Ovary (tissue), 9 donors: Measurements from ENCODE around the gene ZIM2. TPM values are rescaled to one million over a fixed set of nuclear protein-coding genes. Genes with fewer than 3 reads are reported as not detected.
A peak's percentile ranks its signal among the peaks of the same experiment; 100 is the strongest.

ENCODE experiments used
- DNase-seq, 5 donors: peaks; one replicate each; pipeline ENCODE4 v3.0.0-alpha.2; 2019 to 2020
- H3K27ac ChIP-seq, 2 donors: fragments of 200-600 bp; one replicate each; pipeline versions ENCODE4 v1.5.1 to v1.8.0; 2019 to 2022
- H3K27me3 ChIP-seq: fragments of 200-600 bp; one replicate; pipeline ENCODE4 v1.8.0; 2022
- H3K36me3 ChIP-seq: fragments of 200-600 bp; sonication (generic); one replicate; pipeline ENCODE4 v1.5.1; 2019
- H3K4me1 ChIP-seq: one replicate; pipeline ENCODE4 v1.8.1; 2013; ENCODE audit warnings: mild to moderate bottlenecking, moderate library complexity; ENCODE audit not compliant: insufficient read depth
- H3K4me3 ChIP-seq: fragments of 200-600 bp; sonication (generic); one replicate; pipeline ENCODE4 v1.5.1; 2017
- H3K9me3 ChIP-seq, 2 donors: fragments of 200-600 bp in 1 of 2; sonication (generic) in 1 of 2; one replicate each; pipeline versions ENCODE4 v1.5.1 to v1.8.1; 2013 to 2019; ENCODE audit warnings: mild to moderate bottlenecking in 1 of 2, moderate library complexity in 1 of 2
- EP300 ChIP-seq: sonication (generic); formaldehyde crosslinking; IDR thresholded peaks from one replicate; pipeline ENCODE4 v1.6.1; 2017; ENCODE audit warnings: antibody characterized with exemption
- POLR2A ChIP-seq: fragments of 450-650 bp; IDR thresholded peaks from one replicate; pipeline ENCODE4 v1.6.1; 2017; ENCODE audit warnings: antibody characterized with exemption, mild to moderate bottlenecking, moderate library complexity
- WGBS, 3 donors: extraction: QIAGEN DNeasy Blood & Tissue Kit in 1 of 3; methylation state at CpG; one replicate each; pipeline versions ENCODE4 v1.1.5 to v1.1.7; 2013 to 2017; 5-methylcytosine and 5-hydroxymethylcytosine counted together
- intact Hi-C, 4 donors: fragments of 100-400 bp; cut with DNase I; formaldehyde crosslinking; loops; one replicate each; pipeline versions ENCODE4 v1.11.0 to v1.15.1; 2022 to 2023
- polyA plus RNA-seq, 2 donors: library from polyadenylated mRNA; stranded (reverse); fragments of 200-250 nt in 1 of 2; fragments of 350-450 nt in 1 of 2; fragmentation: Illumina TruSeq in 1 of 2; extraction: RNeasy Lipid Tissue Mini Kit (QIAGEN cat#74804) in 1 of 2; gene quantifications; one replicate each; pipeline ENCODE4 v1.2.3, GENCODE V29; 2013 to 2014
- total RNA-seq, 7 donors: library from RNA; depleted of rRNA in 2 of 7; stranded (reverse); fragments of >200 nt in 2 of 7; fragmentation: NEBNext Ultra II Directional in 3 of 7; extraction: Animal tissue kit (Norgen Biotek cat#: 25700) in 3 of 7; gene quantifications; one replicate each; pipeline versions ENCODE4 v1.1.0 to v1.2.4, GENCODE V29; 2016 to 2023
- TF ChIP-seq, protein P1 (sequence below), 3 donors: fragments of 450-650 bp in 2 of 3; fragments of 200-600 bp in 1 of 3; IDR thresholded peaks; one replicate each; pipeline versions ENCODE4 v1.5.1 to v1.8.0; 2016 to 2022; ENCODE audit warnings: antibody characterized with exemption in 3 of 3, mild to moderate bottlenecking in 1 of 3
- donor health status: DM: no; HTN: no; CAD: no; lungs with moderate emphysema.
- donor health status: DM: no; HTN: no; CAD: no.
- donor health status: Bipolar disorder and iron deficiency.
- donor health status: DM: yes; HTN: yes; CAD: no.
- donor health status: DM: no; HTN: no; CAD: no.
- donor health status: DM: yes; HTN: yes; CAD: no.

The ZIM2 gene
- total and polyA plus RNA-seq, 9 donors, result 2.2 to 34.2 (median 19.3) TPM

DNA sequence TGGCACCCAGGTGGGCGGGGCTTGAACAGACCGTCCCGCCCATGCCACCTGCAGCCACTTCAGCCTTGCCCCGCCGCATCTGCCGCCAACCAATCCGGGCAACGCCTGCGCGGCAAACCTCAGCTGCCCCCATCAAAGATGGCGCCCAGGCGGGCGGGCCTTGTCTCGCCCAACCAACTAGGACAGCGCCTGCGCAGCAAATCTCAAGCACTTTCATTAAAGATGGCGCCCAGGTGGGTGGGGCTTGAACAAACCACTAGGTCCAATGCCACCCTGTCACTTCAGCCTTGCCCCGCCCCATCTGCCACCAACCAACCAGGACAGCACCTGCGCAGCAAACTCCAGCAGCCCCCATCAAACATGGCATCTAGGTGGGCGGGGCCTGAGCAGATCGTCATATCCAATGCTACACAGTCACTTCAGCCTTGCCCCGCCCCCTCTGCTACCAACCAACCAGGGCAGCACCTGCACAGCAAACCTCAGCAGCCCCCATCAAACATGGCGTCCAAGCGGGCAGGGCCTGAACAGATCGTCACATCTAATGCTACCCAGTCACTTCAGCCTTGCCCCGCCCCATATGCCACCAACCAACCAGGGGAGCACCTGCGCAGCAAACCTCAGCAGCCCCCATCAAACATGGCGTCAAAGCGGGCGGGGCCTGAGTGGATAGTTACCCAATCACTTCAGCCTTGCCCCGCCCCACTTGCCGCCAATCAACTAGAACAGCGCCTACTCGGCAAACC lies 1.4 kb downstream of the ZIM2 start:
- Histone ChIP-seq H3K27ac (peak overlapping the region in 1 of 2 donors; percentile 90), H3K27me3 (no peaks in the 10 kb centered on the region), H3K9me3 (no peaks in the 10 kb centered on the region), H3K4me1 (peaks cover 2% of the 10 kb centered on the region), H3K36me3 (no peaks in the 10 kb centered on the region), H3K4me3 (peak overlapping the region; percentile 56)
- intact Hi-C loops, result loop anchor here in 2 of 4 donors (10.0 kb wide), 2 partner anchors 226 to 236 kb away; no protein-coding TSS in a partner anchor
- DNase-seq, result peak; percentile 91 to 99 (median 95)
- no peak for TF ChIP-seq POLR2A
- no peak for TF ChIP-seq EP300
- TF ChIP-seq, protein P1, sequence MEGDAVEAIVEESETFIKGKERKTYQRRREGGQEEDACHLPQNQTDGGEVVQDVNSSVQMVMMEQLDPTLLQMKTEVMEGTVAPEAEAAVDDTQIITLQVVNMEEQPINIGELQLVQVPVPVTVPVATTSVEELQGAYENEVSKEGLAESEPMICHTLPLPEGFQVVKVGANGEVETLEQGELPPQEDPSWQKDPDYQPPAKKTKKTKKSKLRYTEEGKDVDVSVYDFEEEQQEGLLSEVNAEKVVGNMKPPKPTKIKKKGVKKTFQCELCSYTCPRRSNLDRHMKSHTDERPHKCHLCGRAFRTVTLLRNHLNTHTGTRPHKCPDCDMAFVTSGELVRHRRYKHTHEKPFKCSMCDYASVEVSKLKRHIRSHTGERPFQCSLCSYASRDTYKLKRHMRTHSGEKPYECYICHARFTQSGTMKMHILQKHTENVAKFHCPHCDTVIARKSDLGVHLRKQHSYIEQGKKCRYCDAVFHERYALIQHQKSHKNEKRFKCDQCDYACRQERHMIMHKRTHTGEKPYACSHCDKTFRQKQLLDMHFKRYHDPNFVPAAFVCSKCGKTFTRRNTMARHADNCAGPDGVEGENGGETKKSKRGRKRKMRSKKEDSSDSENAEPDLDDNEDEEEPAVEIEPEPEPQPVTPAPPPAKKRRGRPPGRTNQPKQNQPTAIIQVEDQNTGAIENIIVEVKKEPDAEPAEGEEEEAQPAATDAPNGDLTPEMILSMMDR (IDR thresholded peaks at IDR 0.05), result no peak
- WGBS, 3 donors, result 48 to 62% (median 51%) methylated on average over 34 of the region's 34 CpGs

DNA sequence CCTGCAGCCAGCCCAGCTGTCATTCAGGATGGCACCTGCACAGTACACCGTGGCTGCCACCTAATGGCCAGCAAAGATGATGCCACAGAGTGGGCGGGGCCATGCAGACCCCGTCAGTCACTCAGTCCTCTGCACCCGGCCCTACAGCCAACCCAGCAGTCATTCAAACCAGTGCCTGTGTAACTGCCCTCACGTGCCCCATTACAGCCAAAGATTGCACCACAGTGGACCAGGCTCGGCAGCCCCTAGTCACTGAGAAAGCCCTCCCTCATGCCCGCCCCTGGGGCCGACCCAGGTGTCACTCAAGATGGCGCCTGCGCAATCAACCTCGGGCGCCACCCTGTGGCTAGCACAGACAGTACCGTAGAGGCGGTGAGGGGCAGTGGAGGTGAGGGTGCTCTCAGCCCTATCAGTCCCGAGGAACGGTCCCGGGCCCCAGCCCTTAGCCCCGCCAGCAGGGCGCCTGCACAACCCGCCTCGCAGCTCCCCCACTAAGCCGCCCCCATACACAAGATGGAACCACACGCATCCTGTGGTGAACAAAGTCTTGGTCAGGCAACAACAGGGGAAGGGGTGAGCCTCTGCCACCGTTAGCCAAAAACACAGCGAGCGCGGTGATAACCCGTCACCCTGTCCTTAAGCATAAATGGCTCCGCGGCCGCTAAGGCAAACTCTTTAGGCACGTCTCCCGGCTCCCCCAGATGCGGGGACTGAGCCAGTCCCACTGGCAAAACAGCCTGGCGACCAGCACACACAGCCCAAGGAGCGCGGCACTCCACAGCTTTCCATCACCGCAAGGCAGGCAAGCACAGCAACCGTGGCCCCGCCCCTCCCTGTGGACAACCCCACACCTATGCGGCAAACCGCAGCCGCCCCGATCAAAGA lies 2.3 kb downstream of the ZIM2 start:
- peak overlapping the region; percentile 0 to 90 for H3K27ac ChIP-seq
- H3K36me3 ChIP-seq, result no peaks in the 10 kb centered on the region
- WGBS, 3 donors, result 45 to 61% (median 47%) methylated on average over 44 of the region's 44 CpGs
- peaks cover 2% of the 10 kb centered on the region for H3K4me1 ChIP-seq
- no peaks in the 10 kb centered on the region for H3K9me3 ChIP-seq
- H3K4me3 ChIP-seq, result peak overlapping the region; percentile 56
- DNase-seq, result peak; percentile 57 to 78 (median 70)
- intact Hi-C loops, result loop anchor here in 2 of 4 donors (10.0 kb wide), 2 partner anchors 227 to 237 kb away; no protein-coding TSS in a partner anchor
- TF ChIP-seq, protein P1 (IDR thresholded peaks at IDR 0.05), result peak in 1 of 3 donors; percentile 35
- no peak for TF ChIP-seq POLR2A
- TF ChIP-seq EP300, result no peak
- no peaks in the 10 kb centered on the region for H3K27me3 ChIP-seq

DNA sequence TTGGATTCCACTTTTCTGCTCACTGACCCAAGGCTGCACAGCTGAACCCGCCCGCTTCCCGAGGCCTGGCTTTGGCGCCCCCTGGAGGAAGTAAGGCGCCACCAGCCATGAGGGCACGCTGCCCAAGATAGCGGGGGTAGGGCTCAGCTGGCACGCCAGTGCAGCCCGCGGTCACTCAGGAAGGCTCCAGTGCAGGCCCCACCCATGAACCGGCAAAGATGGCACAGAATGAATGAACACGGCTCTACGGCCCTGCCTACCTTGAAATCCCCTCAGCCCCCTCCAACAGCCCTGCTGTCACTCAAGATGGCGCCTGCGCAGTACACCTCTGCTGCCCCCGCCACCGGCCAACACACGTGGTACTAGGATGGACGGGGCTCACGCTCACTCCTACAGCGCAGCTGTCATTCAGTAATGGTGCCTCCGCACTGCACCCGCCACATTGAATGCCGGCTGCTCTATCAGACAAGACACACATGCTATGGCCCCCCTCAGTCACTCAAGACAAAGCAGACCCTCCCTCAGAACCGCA lies 3.0 kb downstream of the ZIM2 start:
- Histone ChIP-seq H3K4me1 (peaks cover 2% of the 10 kb centered on the region), H3K36me3 (no peaks in the 10 kb centered on the region), H3K4me3 (peak overlapping the region; percentile 56), H3K27me3 (no peaks in the 10 kb centered on the region), H3K27ac (peak overlapping the region in 1 of 2 donors; percentile 90), H3K9me3 (no peaks in the 10 kb centered on the region)
- peak; percentile 76 to 87 (median 83) for DNase-seq
- TF ChIP-seq EP300 (no peak), POLR2A (no peak)
- TF ChIP-seq, protein P1 (IDR thresholded peaks at IDR 0.05), result no peak
- intact Hi-C loops, result loop anchor here in 2 of 4 donors (10.0 kb wide), 2 partner anchors 227 to 237 kb away; no protein-coding TSS in a partner anchor
- WGBS, 3 donors, result 37 to 48% (median 47%) methylated on average over 25 of the region's 25 CpGs

DNA sequence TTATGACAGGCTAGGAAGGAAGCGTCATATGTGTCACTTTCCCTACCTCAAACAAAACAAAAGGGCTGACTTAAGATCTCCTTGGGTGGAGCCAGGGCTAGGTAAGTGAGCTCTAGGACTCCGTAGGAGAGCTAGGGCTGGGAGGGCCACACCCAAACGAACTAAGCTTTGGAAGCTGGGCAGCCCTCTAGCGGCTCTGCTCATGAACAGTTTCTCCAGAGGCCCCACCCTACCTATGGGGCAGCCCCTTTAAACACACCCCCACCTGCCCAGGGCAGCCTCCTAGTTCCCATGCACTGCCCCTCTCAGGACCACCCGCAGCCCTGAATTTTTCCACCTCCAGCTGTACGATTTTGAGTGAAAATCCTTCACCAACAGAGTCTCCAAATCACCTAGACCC lies 3.5 kb downstream of the ZIM2 start:
- no peak for TF ChIP-seq EP300
- TF ChIP-seq, protein P1 (IDR thresholded peaks at IDR 0.05), result no peak
- no peak for TF ChIP-seq POLR2A
- no peaks in the 10 kb centered on the region for H3K27me3 ChIP-seq
- intact Hi-C loops, result loop anchor here in 2 of 4 donors (10.0 kb wide), 2 partner anchors 228 to 238 kb away; no protein-coding TSS in a partner anchor
- DNase-seq, result peak; percentile 34 to 53 (median 49)
- no peaks in the 10 kb centered on the region for H3K36me3 ChIP-seq
- H3K9me3 ChIP-seq, result no peaks in the 10 kb centered on the region
- peak overlapping the region in 1 of 2 donors; percentile 22 for H3K27ac ChIP-seq
- 51 to 55% (median 51%) methylated on average over 6 of the region's 6 CpGs for WGBS, 3 donors
- peak overlapping the region; percentile 56 for H3K4me3 ChIP-seq
- H3K4me1 ChIP-seq, result peaks cover 5% of the 10 kb centered on the region
